Measurements from ENCODE around the gene RUFY3. TPM values are rescaled to one million over a fixed set of nuclear protein-coding genes. Genes with fewer than 3 reads are reported as not detected.

RUFY3 gene
- total RNA-seq, 1 experiment from 2014 or later = 48.0 TPM

- Histone ChIP-seq H3K9me3 (ENCODE audit: control insufficient read depth, low read depth, low read length) (no peaks in the 10 kb centered on the region), H3K23ac (ENCODE audit: insufficient read length, low read depth, low read length) (no peak overlapping the region), H4K91ac (ENCODE audit: insufficient read length, low read depth, low read length) (no peak overlapping the region), H3K23me2 (ENCODE audit: insufficient read length, low read depth, low read length, poor library complexity, severe bottlenecking) (peaks cover 6% of the 10 kb centered on the region), H4K20me1 (ENCODE audit: control insufficient read depth, insufficient read depth, insufficient read length) (no peaks in the 10 kb centered on the region), H3K9ac (ENCODE audit: extremely low read depth, insufficient read length, low read length) (no peak overlapping the region), H3K18ac (ENCODE audit: insufficient read length, low read depth, low read length) (no peak overlapping the region), H3K4me1 (ENCODE audit: insufficient read depth, low read length) (0 out of 2 replicates have a peak, but pooled peaks cover 3% of the 10 kb centered on the region), H3K4ac (ENCODE audit: low read depth, low read length) (no peak overlapping the region), H3K56ac (ENCODE audit: insufficient read length, low read depth, low read length) (no peak overlapping the region), H3K27ac (ENCODE audit: insufficient read length, low read depth, low read length) (no peak overlapping the region), H3K27me3 (ENCODE audit: insufficient read depth, low read length) (no peaks in the 10 kb centered on the region), H3K14ac (ENCODE audit: insufficient read depth, low read length) (no peak overlapping the region), H2BK5ac (ENCODE audit: insufficient read length, low read length) (no peak overlapping the region), H2BK15ac (ENCODE audit: low read depth, low read length) (no peak overlapping the region), H2BK120ac (ENCODE audit: low read depth, low read length, poor library complexity, severe bottlenecking) (no peak overlapping the region), H3K79me2 (ENCODE audit: insufficient read depth, low read length) (peaks cover 11% of the 10 kb centered on the region), H3K79me1 (ENCODE audit: insufficient read depth, low read depth, low read length, poor library complexity, severe bottlenecking) (no peaks in the 10 kb centered on the region), H3K4me2 (ENCODE audit: insufficient read depth, insufficient read length, low read length) (no peak overlapping the region), H2AFZ (ENCODE audit: low read length) (no peak overlapping the region), H4K8ac (replicated peaks; ENCODE audit: insufficient read length, low read depth, low read length) (no peak overlapping the region), H2AK5ac (ENCODE audit: insufficient read length, low read length) (no peak overlapping the region), H3T11ph (ENCODE audit: low read length) (no peak overlapping the region), H2BK12ac (ENCODE audit: insufficient read length, low read depth, low read length) (no peak overlapping the region), H2BK20ac (ENCODE audit: low read depth, low read length, poor library complexity, severe bottlenecking) (no peak overlapping the region), H4K5ac (ENCODE audit: insufficient read length, low read depth, low read length) (no peak overlapping the region)
- no peak for TF ChIP-seq CTCF (conservative IDR thresholded peaks at IDR 0.05)
- WGBS (ENCODE audit: extremely low coverage, insufficient read length, low lambda C conversion rate) = no CpG with 5 or more reads among the region's 6 CpGs
- Mint-ChIP-seq H3K4me3 (no peak overlapping the region), H3K27ac (peak overlapping the region in 2 of 3 experiments; percentile 58 to 77; a peak in 2 of 7 replicates), H3K9me3 (no peaks in the 10 kb centered on the region), H3K4me1 (peaks cover 11 to 16% of the 10 kb centered on the region in 2 experiments), H3K36me3 (ENCODE audit: insufficient read depth in 1 of 3, low read depth in 3 of 3) (peaks cover 0 to 5% (median 2%) of the 10 kb centered on the region in 3 experiments; a peak in 3 of 7 replicates), H3K27me3 (ENCODE audit: low read depth) (no peaks in the 10 kb centered on the region; the same call in 1 of the 2 replicates)
- DNase-seq = no peak
These were observed 121.1 kb downstream of the RUFY3 start for GRCh38 chr4:70842761-70843435.

Measured in H9 (cell line).